ENCODE measurements around the gene ACOT12. TPM values are rescaled to one million over a fixed set of nuclear protein-coding genes. Genes with fewer than 3 reads are reported as not detected.

The ACOT12 gene
- total and polyA plus RNA-seq, 2 of the 13 experiments (the other 11 are each of a cell fraction or from before 2014, with no cell fraction given) = not detected

DNA sequence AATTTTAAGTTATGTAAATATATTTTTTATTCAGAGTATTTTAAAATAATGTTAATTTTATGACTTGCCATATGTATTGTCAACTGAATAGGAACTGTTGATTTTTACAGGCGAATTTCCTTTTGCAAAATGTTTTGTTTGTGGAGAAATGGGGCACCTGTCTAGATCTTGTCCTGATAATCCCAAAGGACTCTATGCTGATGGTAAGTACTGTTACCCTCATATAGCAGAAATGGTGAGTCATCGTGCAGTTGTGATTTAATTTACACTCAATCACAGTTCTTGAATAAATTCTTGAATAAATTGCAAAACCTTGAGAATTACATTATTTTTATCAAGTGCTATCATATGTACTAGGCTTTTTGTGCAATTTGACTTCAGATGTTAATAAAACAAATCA is 85.1 kb downstream of the ACOT12 start:
- H4K20me1 ChIP-seq (ENCODE audit: insufficient read depth, low read length) = no peaks in the 10 kb centered on the region
- FAIRE-seq (no peak), ATAC-seq (no peak), DNase-seq (ENCODE audit: low spot score) (no peak)
- peaks cover 3% of the 10 kb centered on the region for H3K79me2 ChIP-seq (ENCODE audit: insufficient read depth, low read length)
- H3K27me3 ChIP-seq (ENCODE audit: control insufficient read depth in 1 of 2, insufficient read depth in 2 of 2, low read length in 2 of 2) = no peaks in the 10 kb centered on the region; a peak in 1 of 5 replicates
- BruUV-seq (replicated peaks) = no TSS peak
- ChIA-PET CTCF (ENCODE audit: low intra/inter-chr PET ratio, low total read pairs) (no interaction called here), POLR2A (no interaction called here)
- H3K27ac ChIP-seq (ENCODE audit: extremely low read length, insufficient read depth, low read length) = no peak overlapping the region
- peaks cover 21% of the 10 kb centered on the region for H3K4me1 ChIP-seq (ENCODE audit: insufficient read depth, low read length)
- intact Hi-C loops (cut with micrococcal nuclease; ENCODE audit: unreplicated experiment) = no loop called here
- in situ Hi-C loops (cut with HindIII; ENCODE audit: extremely low pct_ligation_motif_present, low pct_unique_long_range_greater_than_20kb) = no loop called here
- no peak overlapping the region for H3K9ac ChIP-seq (ENCODE audit: insufficient read depth, low read depth, low read length)
- no peak overlapping the region for H2AFZ ChIP-seq (ENCODE audit: low read length)
- H3K36me3 ChIP-seq (replicated peaks in 1 of 2; ENCODE audit: control insufficient read depth in 1 of 2, insufficient read depth in 2 of 2, low read length in 2 of 2) = peaks cover 1 to 30% of the 10 kb centered on the region in 2 experiments; a peak in 4 of 5 replicates
- no peak overlapping the region for H3K4me2 ChIP-seq (ENCODE audit: low read depth, low read length)
- H3K9me3 ChIP-seq (ENCODE audit: low read length) = no peaks in the 10 kb centered on the region
- 93% methylated on average over 2 of the region's 2 CpGs for WGBS (ENCODE audit: low lambda C conversion rate)
- no peak overlapping the region for H3K4me3 ChIP-seq (replicated peaks in 1 of 3; ENCODE audit: insufficient read depth in 1 of 3, low read depth in 2 of 3, low read length in 3 of 3)
- TF ChIP-seq, protein P1, sequence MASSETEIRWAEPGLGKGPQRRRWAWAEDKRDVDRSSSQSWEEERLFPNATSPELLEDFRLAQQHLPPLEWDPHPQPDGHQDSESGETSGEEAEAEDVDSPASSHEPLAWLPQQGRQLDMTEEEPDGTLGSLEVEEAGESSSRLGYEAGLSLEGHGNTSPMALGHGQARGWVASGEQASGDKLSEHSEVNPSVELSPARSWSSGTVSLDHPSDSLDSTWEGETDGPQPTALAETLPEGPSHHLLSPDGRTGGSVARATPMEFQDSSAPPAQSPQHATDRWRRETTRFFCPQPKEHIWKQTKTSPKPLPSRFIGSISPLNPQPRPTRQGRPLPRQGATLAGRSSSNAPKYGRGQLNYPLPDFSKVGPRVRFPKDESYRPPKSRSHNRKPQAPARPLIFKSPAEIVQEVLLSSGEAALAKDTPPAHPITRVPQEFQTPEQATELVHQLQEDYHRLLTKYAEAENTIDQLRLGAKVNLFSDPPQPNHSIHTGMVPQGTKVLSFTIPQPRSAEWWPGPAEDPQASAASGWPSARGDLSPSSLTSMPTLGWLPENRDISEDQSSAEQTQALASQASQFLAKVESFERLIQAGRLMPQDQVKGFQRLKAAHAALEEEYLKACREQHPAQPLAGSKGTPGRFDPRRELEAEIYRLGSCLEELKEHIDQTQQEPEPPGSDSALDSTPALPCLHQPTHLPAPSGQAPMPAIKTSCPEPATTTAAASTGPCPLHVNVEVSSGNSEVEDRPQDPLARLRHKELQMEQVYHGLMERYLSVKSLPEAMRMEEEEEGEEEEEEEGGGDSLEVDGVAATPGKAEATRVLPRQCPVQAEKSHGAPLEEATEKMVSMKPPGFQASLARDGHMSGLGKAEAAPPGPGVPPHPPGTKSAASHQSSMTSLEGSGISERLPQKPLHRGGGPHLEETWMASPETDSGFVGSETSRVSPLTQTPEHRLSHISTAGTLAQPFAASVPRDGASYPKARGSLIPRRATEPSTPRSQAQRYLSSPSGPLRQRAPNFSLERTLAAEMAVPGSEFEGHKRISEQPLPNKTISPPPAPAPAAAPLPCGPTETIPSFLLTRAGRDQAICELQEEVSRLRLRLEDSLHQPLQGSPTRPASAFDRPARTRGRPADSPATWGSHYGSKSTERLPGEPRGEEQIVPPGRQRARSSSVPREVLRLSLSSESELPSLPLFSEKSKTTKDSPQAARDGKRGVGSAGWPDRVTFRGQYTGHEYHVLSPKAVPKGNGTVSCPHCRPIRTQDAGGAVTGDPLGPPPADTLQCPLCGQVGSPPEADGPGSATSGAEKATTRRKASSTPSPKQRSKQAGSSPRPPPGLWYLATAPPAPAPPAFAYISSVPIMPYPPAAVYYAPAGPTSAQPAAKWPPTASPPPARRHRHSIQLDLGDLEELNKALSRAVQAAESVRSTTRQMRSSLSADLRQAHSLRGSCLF (CRISPR knock-in tag; IDR thresholded peaks at IDR 0.05; ENCODE audit: borderline replicate concordance) = no peak
- TF ChIP-seq KDM5B (CRISPR knock-in tag; IDR thresholded peaks at IDR 0.05; ENCODE audit: borderline replicate concordance) (no peak), IRX3 (CRISPR knock-in tag; IDR thresholded peaks at IDR 0.05; ENCODE audit: borderline replicate concordance, low read depth) (no peak), ZNF367 (CRISPR knock-in tag; IDR thresholded peaks at IDR 0.05; ENCODE audit: borderline replicate concordance) (no peak), ZSCAN30 (CRISPR knock-in tag; IDR thresholded peaks at IDR 0.05) (no peak), PHF21A (CRISPR knock-in tag; IDR thresholded peaks at IDR 0.05) (no peak), ZIK1 (CRISPR knock-in tag; IDR thresholded peaks at IDR 0.05; ENCODE audit: borderline replicate concordance, low read depth) (no peak), SPEN (CRISPR knock-in tag; IDR thresholded peaks at IDR 0.05; ENCODE audit: low read depth) (no peak), MAFG (CRISPR knock-in tag; IDR thresholded peaks at IDR 0.05) (no peak), NCOR1 (IDR thresholded peaks at IDR 0.05; ENCODE audit: borderline replicate concordance, low read length) (no peak), KDM2A (CRISPR knock-in tag; IDR thresholded peaks at IDR 0.05; ENCODE audit: borderline replicate concordance, low read depth) (no peak), ZNF879 (CRISPR knock-in tag; IDR thresholded peaks at IDR 0.05) (no peak), HOXA7 (CRISPR knock-in tag; IDR thresholded peaks at IDR 0.05) (no peak), ZNF607 (CRISPR knock-in tag; IDR thresholded peaks at IDR 0.05; ENCODE audit: borderline replicate concordance) (no peak)
- TF ChIP-seq, protein P2, sequence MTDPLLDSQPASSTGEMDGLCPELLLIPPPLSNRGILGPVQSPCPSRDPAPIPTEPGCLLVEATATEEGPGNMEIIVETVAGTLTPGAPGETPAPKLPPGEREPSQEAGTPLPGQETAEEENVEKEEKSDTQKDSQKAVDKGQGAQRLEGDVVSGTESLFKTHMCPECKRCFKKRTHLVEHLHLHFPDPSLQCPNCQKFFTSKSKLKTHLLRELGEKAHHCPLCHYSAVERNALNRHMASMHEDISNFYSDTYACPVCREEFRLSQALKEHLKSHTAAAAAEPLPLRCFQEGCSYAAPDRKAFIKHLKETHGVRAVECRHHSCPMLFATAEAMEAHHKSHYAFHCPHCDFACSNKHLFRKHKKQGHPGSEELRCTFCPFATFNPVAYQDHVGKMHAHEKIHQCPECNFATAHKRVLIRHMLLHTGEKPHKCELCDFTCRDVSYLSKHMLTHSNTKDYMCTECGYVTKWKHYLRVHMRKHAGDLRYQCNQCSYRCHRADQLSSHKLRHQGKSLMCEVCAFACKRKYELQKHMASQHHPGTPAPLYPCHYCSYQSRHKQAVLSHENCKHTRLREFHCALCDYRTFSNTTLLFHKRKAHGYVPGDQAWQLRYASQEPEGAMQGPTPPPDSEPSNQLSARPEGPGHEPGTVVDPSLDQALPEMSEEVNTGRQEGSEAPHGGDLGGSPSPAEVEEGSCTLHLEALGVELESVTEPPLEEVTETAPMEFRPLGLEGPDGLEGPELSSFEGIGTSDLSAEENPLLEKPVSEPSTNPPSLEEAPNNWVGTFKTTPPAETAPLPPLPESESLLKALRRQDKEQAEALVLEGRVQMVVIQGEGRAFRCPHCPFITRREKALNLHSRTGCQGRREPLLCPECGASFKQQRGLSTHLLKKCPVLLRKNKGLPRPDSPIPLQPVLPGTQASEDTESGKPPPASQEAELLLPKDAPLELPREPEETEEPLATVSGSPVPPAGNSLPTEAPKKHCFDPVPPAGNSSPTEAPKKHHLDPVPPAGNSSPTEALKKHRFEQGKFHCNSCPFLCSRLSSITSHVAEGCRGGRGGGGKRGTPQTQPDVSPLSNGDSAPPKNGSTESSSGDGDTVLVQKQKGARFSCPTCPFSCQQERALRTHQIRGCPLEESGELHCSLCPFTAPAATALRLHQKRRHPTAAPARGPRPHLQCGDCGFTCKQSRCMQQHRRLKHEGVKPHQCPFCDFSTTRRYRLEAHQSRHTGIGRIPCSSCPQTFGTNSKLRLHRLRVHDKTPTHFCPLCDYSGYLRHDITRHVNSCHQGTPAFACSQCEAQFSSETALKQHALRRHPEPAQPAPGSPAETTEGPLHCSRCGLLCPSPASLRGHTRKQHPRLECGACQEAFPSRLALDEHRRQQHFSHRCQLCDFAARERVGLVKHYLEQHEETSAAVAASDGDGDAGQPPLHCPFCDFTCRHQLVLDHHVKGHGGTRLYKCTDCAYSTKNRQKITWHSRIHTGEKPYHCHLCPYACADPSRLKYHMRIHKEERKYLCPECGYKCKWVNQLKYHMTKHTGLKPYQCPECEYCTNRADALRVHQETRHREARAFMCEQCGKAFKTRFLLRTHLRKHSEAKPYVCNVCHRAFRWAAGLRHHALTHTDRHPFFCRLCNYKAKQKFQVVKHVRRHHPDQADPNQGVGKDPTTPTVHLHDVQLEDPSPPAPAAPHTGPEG (CRISPR knock-in tag; IDR thresholded peaks at IDR 0.05) = no peak
